ENCODE measurements around the gene NPAS3. TPM values are rescaled to one million over a fixed set of nuclear protein-coding genes. Genes with fewer than 3 reads are reported as not detected.

The NPAS3 gene
- total and polyA plus RNA-seq, 2 donors (not counting 3 experiments of a cell fraction or from before 2014, with no cell fraction given), result 0.10 to 0.13 TPM

DNA sequence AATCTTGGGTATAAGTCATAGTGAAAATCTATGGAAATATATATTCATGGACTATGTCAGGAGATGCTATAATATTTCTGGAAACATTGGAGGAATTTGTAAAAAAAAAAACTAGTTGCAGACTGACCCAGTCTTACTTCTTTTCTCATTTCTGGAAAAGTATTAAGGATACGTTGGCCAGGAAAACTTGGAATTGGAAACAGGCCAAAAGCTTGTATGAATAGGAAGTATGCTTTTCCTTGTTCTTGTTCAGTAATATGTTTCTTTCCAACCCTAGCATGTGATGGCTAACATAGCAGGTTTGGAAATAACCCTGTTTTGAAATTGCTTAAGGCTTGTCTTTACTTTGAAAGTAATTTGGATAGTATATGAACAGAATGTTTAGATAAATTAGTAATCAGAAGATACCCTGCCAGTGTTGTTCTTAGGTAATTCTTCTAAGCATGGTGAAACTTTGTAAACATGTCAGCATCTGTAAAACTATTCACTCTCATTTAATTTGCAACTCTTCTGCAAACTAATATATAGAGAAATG lies 316.2 kb downstream of the NPAS3 start:
- FAIRE-seq (no peak), DNase-seq (ENCODE audit: low read depth, low spot score) (peak; percentile 44)
- H3K4me3 ChIP-seq (replicated peaks in 1 of 3; ENCODE audit: insufficient read depth in 1 of 3, low read depth in 1 of 3, low read length in 3 of 3), result no peak overlapping the region
- H4K20me1 ChIP-seq (replicated peaks; ENCODE audit: control insufficient read depth, extremely low read depth, insufficient read depth, low read length), result no peaks in the 10 kb centered on the region
- H3K4me2 ChIP-seq (ENCODE audit: insufficient read depth, low read length), result no peak overlapping the region
- no peak overlapping the region for H2AFZ ChIP-seq (ENCODE audit: low read depth, low read length)
- no peaks in the 10 kb centered on the region for H3K4me1 ChIP-seq (ENCODE audit: control insufficient read depth, extremely low read depth, insufficient read depth, low read length)
- no peaks in the 10 kb centered on the region for H3K36me3 ChIP-seq (ENCODE audit: control insufficient read depth in 2 of 2, extremely low read depth in 1 of 2, insufficient read depth in 2 of 2, low read length in 2 of 2)
- TF ChIP-seq POLR2A (IDR thresholded peaks at IDR 0.05; ENCODE audit: low read depth, low read length), result no peak
- TF ChIP-seq GATA2 (IDR thresholded peaks at IDR 0.05; ENCODE audit: insufficient read depth, insufficient read length, low read depth, low read length), result no peak
- no peak for TF ChIP-seq MAX (IDR thresholded peaks at IDR 0.05; ENCODE audit: insufficient read depth, insufficient read length)
- TF ChIP-seq EZH2 (IDR thresholded peaks at IDR 0.05; ENCODE audit: borderline replicate concordance, low read depth, low read length, severe bottlenecking), result no peak
- TF ChIP-seq MYC (IDR thresholded peaks at IDR 0.05; ENCODE audit: low read depth, low read length), result no peak
- TF ChIP-seq FOS (IDR thresholded peaks at IDR 0.05; ENCODE audit: borderline replicate concordance, insufficient read depth, low read length), result no peak
- TF ChIP-seq JUN (IDR thresholded peaks at IDR 0.05; ENCODE audit: borderline replicate concordance, insufficient read depth, insufficient read length, low read depth), result no peak
- TF ChIP-seq CTCF (IDR thresholded peaks at IDR 0.05; ENCODE audit: extremely low read depth in 1 of 2, insufficient read depth in 1 of 2, low read depth in 1 of 2, low read length in 2 of 2), result no peak
- TF ChIP-seq POLR2AphosphoS5 (IDR thresholded peaks at IDR 0.05; ENCODE audit: insufficient read depth, low read depth, low read length), result no peak
- dilution Hi-C loops (cut with MboI; ENCODE audit: extremely low pct_ligation_motif_present, low sequenced_read_pairs), result no loop called here
- H3K9me1 ChIP-seq (replicated peaks; ENCODE audit: control insufficient read depth, extremely low read depth, insufficient read depth, low read length), result no peaks in the 10 kb centered on the region
- no peaks in the 10 kb centered on the region for H3K9me3 ChIP-seq (replicated peaks; ENCODE audit: control insufficient read depth, insufficient read depth, low read length)
- H3K9ac ChIP-seq (replicated peaks; ENCODE audit: extremely low read depth, insufficient read depth, low read length), result no peak overlapping the region
- ChIA-PET CTCF (no interaction called here), POLR2A (no interaction called here)
- intact Hi-C loops (cut with micrococcal nuclease), result no loop called here
- H3K27ac ChIP-seq (ENCODE audit: insufficient read depth, low read depth, low read length), result no peak overlapping the region
- no peaks in the 10 kb centered on the region for H3K79me2 ChIP-seq (ENCODE audit: control insufficient read depth, insufficient read depth, low read length)
- no peaks in the 10 kb centered on the region for H3K27me3 ChIP-seq (ENCODE audit: control insufficient read depth in 2 of 2, insufficient read depth in 2 of 2, low read length in 2 of 2)
- BruUV-seq (replicated peaks), result no TSS peak

All from endothelial cell of umbilical vein (primary cell).